HepG2 (cell line): ENCODE data around the gene RGS6. TPM values are rescaled to one million over a fixed set of nuclear protein-coding genes. Genes with fewer than 3 reads are reported as not detected.
A peak's percentile ranks its signal among the peaks of the same experiment; 100 is the strongest.

Experiments
- ATAC-seq: fragments of 200-7000 bp; cut with Tn5 transposase; 3 replicates; pipeline ENCODE4 v1.9.1; 2020; ENCODE audit warnings: mild to moderate bottlenecking, moderate library complexity
- BruUV-seq: library from RNA; stranded (reverse); fragments of 400-500 nt; replicated peaks from 2 replicates; lab custom pipeline; 2021; lab: Mats Ljungman, UMichigan
- CTCF ChIA-PET: fragments of 300-600 bp; formaldehyde crosslinking; extraction: SDS; loops from one replicate; lab custom pipeline; 2021; ENCODE audit warnings: low total read pairs, inconsistent platforms, low intra/inter-chr PET ratio; lab: Yijun Ruan, JAX
- POLR2A ChIA-PET: fragments of 350-600 bp; sonication (Branson Sonifier 250); formaldehyde crosslinking; loops from one replicate; lab custom pipeline; 2020; ENCODE audit warnings: antibody characterized with exemption, inconsistent platforms; lab: Yijun Ruan, JAX
- DNase-seq: peaks from one replicate; pipeline ENCODE4 v3.0.0-alpha.2; 2015; ENCODE audit warnings: low spot score
- FAIRE-seq: peaks from 3 replicates; lab custom pipeline; 2011; peaks lifted over from hg19 to GRCh38; lab: Jason Lieb, UNC
- H2AFZ ChIP-seq: one replicate; pipeline ENCODE4 v1.6.1; 2011; ENCODE audit warnings: low read length, inconsistent platforms
- H3K27ac ChIP-seq: fragments of 300-600 bp; 3 replicates; pipeline ENCODE4 v1.8.0; 2011; ENCODE audit warnings: mixed run types, mild to moderate bottlenecking, mixed read lengths, low read length, inconsistent platforms; ENCODE audit not compliant: insufficient read depth; ENCODE audit errors: extremely low read length
- H3K27me3 ChIP-seq, 2 experiments: fragments of 200-600 bp in 1 of 2; 2 replicates in 1 of 2; 3 replicates in 1 of 2; pipeline versions ENCODE4 v1.6.0 to v1.8.0; 2011; ENCODE audit warnings: low read length in 2 of 2, mild to moderate bottlenecking in 2 of 2, moderate library complexity in 2 of 2, inconsistent platforms in 1 of 2; ENCODE audit not compliant: insufficient read depth in 2 of 2, control insufficient read depth in 1 of 2
- H3K36me3 ChIP-seq, 2 experiments: fragments of 200-600 bp in 1 of 2; replicated peaks in 1 of 2; 2 replicates in 1 of 2; 3 replicates in 1 of 2; pipeline versions ENCODE4 v1.5.1 to v1.8.0; 2011; ENCODE audit warnings: low read length in 2 of 2, inconsistent platforms in 1 of 2; ENCODE audit not compliant: insufficient read depth in 2 of 2, control insufficient read depth in 1 of 2
- H3K4me1 ChIP-seq: 2 replicates; pipeline ENCODE4 v1.5.1; 2012; ENCODE audit warnings: low read length, inconsistent platforms; ENCODE audit not compliant: insufficient read depth
- H3K4me2 ChIP-seq: 2 replicates; pipeline ENCODE4 v1.6.0; 2011; ENCODE audit warnings: low read depth, low read length, inconsistent platforms
- H3K4me3 ChIP-seq, 3 experiments: fragments of 200-600 bp in 1 of 3; sonication (generic), shearing (Covaris generic) in 1 of 3; replicated peaks in 1 of 3; 2 replicates each; pipeline ENCODE4 v1.5.1; 2011 to 2016; ENCODE audit warnings: low read length in 3 of 3, inconsistent platforms in 2 of 3, low read depth in 2 of 3, mild to moderate bottlenecking in 2 of 3, control low read depth in 1 of 3, mixed read lengths in 1 of 3; ENCODE audit not compliant: insufficient read depth in 1 of 3
- H3K79me2 ChIP-seq: one replicate; pipeline ENCODE4 v1.6.1; 2011; ENCODE audit warnings: low read length, inconsistent platforms; ENCODE audit not compliant: insufficient read depth
- H3K9ac ChIP-seq: 2 replicates; pipeline ENCODE4 v1.6.0; 2011; ENCODE audit warnings: mild to moderate bottlenecking, low read depth, low read length, inconsistent platforms; ENCODE audit not compliant: insufficient read depth
- H3K9me3 ChIP-seq: 2 replicates; pipeline ENCODE4 v1.5.1; 2012; ENCODE audit warnings: mild to moderate bottlenecking, low read length
- H4K20me1 ChIP-seq: 2 replicates; pipeline ENCODE4 v1.6.0; 2011; ENCODE audit warnings: inconsistent platforms, mild to moderate bottlenecking, low read length, moderate library complexity; ENCODE audit not compliant: insufficient read depth
- ATF7 ChIP-seq, 2 experiments: fragments of 450-650 bp in 1 of 2; sonication (generic) in 1 of 2; formaldehyde crosslinking in 1 of 2; IDR thresholded peaks; 2 replicates each; pipeline versions ENCODE4 v1.4.0 to v1.6.1; 2016 to 2020; ENCODE audit warnings: antibody characterized with exemption in 1 of 2, mild to moderate bottlenecking in 1 of 2, missing genetic modification reagents in 1 of 2
- ATM ChIP-seq: fragments of 450-650 bp; IDR thresholded peaks from 2 replicates; pipeline ENCODE4 v1.7.1; 2017; ENCODE audit warnings: mild to moderate bottlenecking, borderline replicate concordance
- GATAD1 ChIP-seq: IDR thresholded peaks from 2 replicates; pipeline ENCODE4 v1.6.1; 2016; ENCODE audit warnings: missing genetic modification reagents, missing compliant biosample characterization
- HOXA7 ChIP-seq: sonication (generic); formaldehyde crosslinking; IDR thresholded peaks from 2 replicates; pipeline ENCODE4 v1.8.1; 2022; ENCODE audit warnings: mild to moderate bottlenecking, missing genetic modification reagents, moderate library complexity
- KLF9 ChIP-seq: IDR thresholded peaks from 2 replicates; pipeline ENCODE4 v1.6.1; 2016; ENCODE audit warnings: low read depth
- MLLT10 ChIP-seq: sonication (generic); formaldehyde crosslinking; IDR thresholded peaks from 2 replicates; pipeline ENCODE4 v1.4.0; 2020; ENCODE audit warnings: missing genetic modification reagents
- ONECUT2 ChIP-seq: sonication (generic); formaldehyde crosslinking; IDR thresholded peaks from 2 replicates; pipeline ENCODE4 v1.4.0; 2020; ENCODE audit warnings: missing genetic modification reagents
- RXRB ChIP-seq: IDR thresholded peaks from 2 replicates; pipeline ENCODE4 v1.6.1; 2016; ENCODE audit warnings: borderline replicate concordance, missing genetic modification reagents, missing compliant biosample characterization
- SMAD3 ChIP-seq: sonication (generic); formaldehyde crosslinking; IDR thresholded peaks from 2 replicates; pipeline ENCODE4 v1.4.0; 2020; ENCODE audit warnings: missing genetic modification reagents
- SMARCC2 ChIP-seq: fragments of 450-650 bp; IDR thresholded peaks from 2 replicates; pipeline ENCODE4 v1.6.1; 2017; ENCODE audit warnings: antibody characterized with exemption, mild to moderate bottlenecking
- TBX3 ChIP-seq: fragments of 450-650 bp; IDR thresholded peaks from 2 replicates; pipeline ENCODE4 v1.6.1; 2017; ENCODE audit warnings: antibody characterized with exemption, mild to moderate bottlenecking, inconsistent platforms, borderline replicate concordance
- TOE1 ChIP-seq: sonication (generic); formaldehyde crosslinking; IDR thresholded peaks from 2 replicates; pipeline ENCODE4 v1.4.0; 2020; ENCODE audit warnings: mild to moderate bottlenecking, missing genetic modification reagents
- ZNF552 ChIP-seq: sonication (generic); formaldehyde crosslinking; IDR thresholded peaks from 2 replicates; pipeline ENCODE4 v1.9.0; 2022; ENCODE audit warnings: missing genetic modification reagents, mild to moderate bottlenecking, borderline replicate concordance
- ZNF761 ChIP-seq: sonication (generic); formaldehyde crosslinking; conservative IDR thresholded peaks from 2 replicates; pipeline ENCODE4 v1.4.0; 2020; ENCODE audit warnings: mild to moderate bottlenecking, missing genetic modification reagents
- WGBS: methylation state at CpG from one replicate; pipeline ENCODE4 v1.1.6; 2017; ENCODE audit warnings: low lambda C conversion rate; 5-methylcytosine and 5-hydroxymethylcytosine counted together
- in situ Hi-C: cut with HindIII; loops from 2 replicates; pipeline ENCODE4 v1.10.0; 2017; ENCODE audit warnings: low pct_unique_long_range_greater_than_20kb; ENCODE audit not compliant: extremely low pct_ligation_motif_present
- intact Hi-C: fragments of 100-400 bp; cut with micrococcal nuclease; formaldehyde crosslinking; loops from one replicate; pipeline ENCODE4 v1.10.0; 2022; ENCODE audit not compliant: unreplicated experiment
- polyA plus RNA-seq, 8 experiments: library from polyadenylated mRNA; depleted of rRNA in 3 of 8; stranded (reverse) in 7 of 8; unstranded in 1 of 8; fragments of >200 nt; fragmentation: Illumina TruSeq in 4 of 8; extraction: Trizol in 4 of 8; gene quantifications; 2 replicates each; pipeline versions ENCODE4 v1.2.1 to v1.2.3, GENCODE V29; 2011 to 2016; ENCODE audit warnings: low read depth in 4 of 8, missing spikeins in 1 of 8, mixed read lengths in 1 of 8; ENCODE audit not compliant: insufficient read depth in 1 of 8
- total RNA-seq, 5 experiments: library from RNA; depleted of rRNA; stranded (reverse); fragments of >200 nt; fragmentation: Illumina TruSeq; extraction: Trizol; gene quantifications; 2 replicates each; pipeline ENCODE4 v1.2.3, GENCODE V29; 2016; ENCODE audit warnings: low read depth in 1 of 5

RGS6 gene
- total and polyA plus RNA-seq, 2 of the 13 experiments (the other 11 are each of a cell fraction or from before 2014, with no cell fraction given), result not detected

GRCh38 chr14:72500234-72500838, 568.1 kb downstream of the RGS6 start:
- Histone ChIP-seq H3K4me2 (no peak overlapping the region), H3K79me2 (no peaks in the 10 kb centered on the region), H3K27me3 (no peaks in the 10 kb centered on the region; a peak in 1 of 5 replicates), H3K36me3 (no peaks in the 10 kb centered on the region), H3K4me1 (no peaks in the 10 kb centered on the region)
- WGBS, result 0% methylated on average over 4 of the region's 4 CpGs
- no peak for ATAC-seq
- TF ChIP-seq ZNF552 (CRISPR knock-in tag), result no peak
- no peak for TF ChIP-seq RXRB
- no peak for TF ChIP-seq SMAD3 (CRISPR knock-in tag)
- no peak for TF ChIP-seq GATAD1 (CRISPR knock-in tag)
- TF ChIP-seq HOXA7 (CRISPR knock-in tag), result no peak
- no peak for TF ChIP-seq TOE1
- TF ChIP-seq MLLT10 (CRISPR knock-in tag), result no peak
- TF ChIP-seq, all 625 proteins: peak for 0
- FAIRE-seq (no peak), DNase-seq (no peak)
- intact Hi-C loops (no loop called here), in situ Hi-C loops (no loop called here)
- Histone ChIP-seq H3K9ac (no peak overlapping the region), H3K27ac (no peak overlapping the region), H3K4me3 (no peak overlapping the region), H4K20me1 (no peaks in the 10 kb centered on the region), H3K9me3 (peaks cover 3% of the 10 kb centered on the region), H2AFZ (no peak overlapping the region)
- no TSS peak for BruUV-seq
- ChIA-PET POLR2A (no interaction called here), CTCF (no interaction called here)

DNA sequence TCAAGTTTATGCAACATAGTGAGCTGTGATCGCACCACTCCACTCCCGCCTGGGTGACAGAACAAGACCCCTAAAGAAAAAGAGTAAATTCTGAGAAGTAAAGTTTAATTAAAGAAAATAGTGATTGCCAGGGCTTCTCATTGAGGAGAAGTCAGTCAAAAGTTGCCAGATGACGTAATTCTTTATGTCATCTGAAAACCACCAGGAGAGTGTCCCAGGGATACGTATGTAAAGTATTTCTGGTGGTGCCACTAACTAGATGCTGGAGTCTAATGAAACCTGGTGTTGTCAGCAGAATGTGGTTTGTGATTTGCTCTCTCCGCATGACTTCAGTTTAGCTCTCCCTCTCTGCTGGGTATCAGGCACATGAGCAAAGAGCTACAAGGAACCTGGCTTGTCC, 569.2 kb downstream of the RGS6 start:
- H4K20me1 ChIP-seq, result no peaks in the 10 kb centered on the region
- 39% methylated on average over 5 of the region's 5 CpGs for WGBS
- H3K79me2 ChIP-seq, result no peaks in the 10 kb centered on the region
- H3K9ac ChIP-seq, result no peak overlapping the region
- H3K9me3 ChIP-seq, result no peaks in the 10 kb centered on the region
- H3K27me3 ChIP-seq, result no peaks in the 10 kb centered on the region; a peak in 1 of 5 replicates
- H3K4me1 ChIP-seq, result no peaks in the 10 kb centered on the region
- DNase-seq (no peak), FAIRE-seq (no peak), ATAC-seq (no peak)
- H3K4me2 ChIP-seq, result no peak overlapping the region
- ChIA-PET CTCF (no interaction called here), POLR2A (no interaction called here)
- intact Hi-C loops, result no loop called here
- H2AFZ ChIP-seq, result no peak overlapping the region
- no peaks in the 10 kb centered on the region for H3K36me3 ChIP-seq
- H3K4me3 ChIP-seq, result no peak overlapping the region
- H3K27ac ChIP-seq, result no peak overlapping the region
- no TSS peak for BruUV-seq
- in situ Hi-C loops, result no loop called here
- no peak for TF ChIP-seq ZNF761 (CRISPR knock-in tag)
- no peak for TF ChIP-seq ATM
- TF ChIP-seq KLF9 (CRISPR knock-in tag), result no peak
- TF ChIP-seq ATF7 (IDR thresholded peaks at IDR 0.05), result peak; percentile 89
- TF ChIP-seq ATF7 (CRISPR knock-in tag; IDR thresholded peaks at IDR 0.05), result no peak
- no peak for TF ChIP-seq TBX3
- TF ChIP-seq ONECUT2, result no peak
- no peak for TF ChIP-seq SMARCC2
- TF ChIP-seq, all 625 proteins: peak for 1
